Pancreas (tissue), 10 donors: ENCODE measurements around the gene ETV5. TPM values are rescaled to one million over a fixed set of nuclear protein-coding genes. Genes with fewer than 3 reads are reported as not detected.

ENCODE experiments used
- ATAC-seq, 4 donors: fragments of 200-7000 bp; cut with Tn5 transposase; one replicate each; pipeline versions ENCODE4 v1.8.0 to v1.9.1; 2020; ENCODE audit warnings: mild to moderate bottlenecking in 4 of 4, moderate library complexity in 4 of 4
- DNase-seq, 6 donors: peaks; one replicate each; pipeline ENCODE4 v3.0.0-alpha.2; 2020
- FAIRE-seq: peaks from 2 replicates; lab custom pipeline; 2012; peaks lifted over from hg19 to GRCh38; lab: Jason Lieb, UNC
- H3K27ac ChIP-seq, 4 donors: fragments of 200-600 bp; sonication (generic); 1 replicate in 3 of 4; 2 replicates in 1 of 4; pipeline versions ENCODE4 v1.5.0 to v1.8.0; 2020
- H3K27me3 ChIP-seq, 4 donors: fragments of 200-600 bp; one replicate each; pipeline ENCODE4 v1.8.0; 2021
- H3K36me3 ChIP-seq, 3 donors: fragments of 200-600 bp; sonication (generic) in 1 of 3; one replicate each; pipeline versions ENCODE4 v1.5.0 to v1.8.0; 2020 to 2021
- H3K4me1 ChIP-seq, 3 donors: fragments of 200-600 bp; one replicate each; pipeline ENCODE4 v1.8.0; 2021
- H3K4me3 ChIP-seq, 4 donors: fragments of 200-600 bp; sonication (generic) in 2 of 4; one replicate each; pipeline versions ENCODE4 v1.5.0 to v1.8.0; 2020 to 2021
- H3K9me3 ChIP-seq, 4 donors: fragments of 200-600 bp; one replicate each; pipeline ENCODE4 v1.8.0; 2021
- WGBS, 2 donors: extraction: QIAGEN DNeasy Blood & Tissue Kit; methylation state at CpG; one replicate each; pipeline ENCODE4 v1.1.7; 2013; 5-methylcytosine and 5-hydroxymethylcytosine counted together
- intact Hi-C, 3 donors: fragments of 100-400 bp; cut with DNase I; formaldehyde crosslinking; loops; one replicate each; pipeline versions ENCODE4 v1.11.1 to v1.14.2; 2022
- polyA plus RNA-seq, 2 donors: library from polyadenylated mRNA; stranded (reverse); fragments of 200-250 nt; gene quantifications; one replicate each; pipeline ENCODE4 v1.2.3, GENCODE V29; 2013
- total RNA-seq, 6 donors: library from RNA; stranded (reverse); fragmentation: NEBNext Ultra II Directional in 4 of 6; extraction: Animal tissue kit (Norgen Biotek cat#: 25700) in 4 of 6; gene quantifications; one replicate each; pipeline versions ENCODE4 v1.2.1 to v1.2.4, GENCODE V29; 2021 to 2023
- TF ChIP-seq, protein P1 (sequence below), 4 donors: fragments of 200-600 bp; sonication (generic) in 3 of 4; IDR thresholded peaks; one replicate each; pipeline versions ENCODE4 v1.5.0 to v1.8.0; 2021; ENCODE audit warnings: antibody characterized with exemption in 4 of 4
- donor health status: healthy with polysubstance abuse.
- donor health status: DM: no; HTN: no; CAD: no; lungs with moderate emphysema.
- donor health status: DM: no; HTN: no; CAD: no.
- donor health status: control.
- donor health status: control.
- donor health status: Bipolar disorder and iron deficiency.
- donor health status: DM: yes; HTN: yes; CAD: no.
- donor health status: DM: no; HTN: no; CAD: no.
- donor health status: DM: no; HTN: no; CAD: no.
- donor health status: DM: yes; HTN: yes; CAD: no.

Gene ETV5
- total and polyA plus RNA-seq, 8 donors, result 12.2 to 58.5 (median 24.9) TPM

DNA sequence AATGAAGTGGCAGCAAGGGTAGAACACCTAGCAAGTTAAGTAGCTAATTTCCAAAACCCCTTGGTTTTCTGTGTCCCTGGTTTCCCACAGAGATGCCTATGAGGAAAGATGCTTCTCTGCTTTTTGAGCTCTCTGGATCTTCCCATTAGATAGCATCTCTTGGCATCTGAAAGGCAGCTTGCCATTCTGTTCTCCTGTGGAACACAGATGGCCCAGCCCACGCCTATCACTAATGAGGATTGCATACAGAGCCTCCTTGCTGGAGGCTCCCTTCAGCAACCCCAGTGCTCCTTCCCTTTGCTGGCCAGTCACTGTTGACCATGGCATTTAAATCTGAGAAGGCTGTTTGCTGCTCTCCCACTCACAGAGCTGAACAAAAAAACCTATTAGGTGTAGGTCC lies 34.4 kb upstream of the ETV5 start:
- Histone ChIP-seq H3K4me1 (peaks cover 0 to 9% (median 0%) of the 10 kb centered on the region in 3 donors), H3K36me3 (no peaks in the 10 kb centered on the region), H3K4me3 (no peak overlapping the region), H3K9me3 (no peaks in the 10 kb centered on the region), H3K27ac (no peak overlapping the region), H3K27me3 (no peaks in the 10 kb centered on the region)
- ATAC-seq (no peak), DNase-seq (no peak), FAIRE-seq (no peak)
- TF ChIP-seq, protein P1, sequence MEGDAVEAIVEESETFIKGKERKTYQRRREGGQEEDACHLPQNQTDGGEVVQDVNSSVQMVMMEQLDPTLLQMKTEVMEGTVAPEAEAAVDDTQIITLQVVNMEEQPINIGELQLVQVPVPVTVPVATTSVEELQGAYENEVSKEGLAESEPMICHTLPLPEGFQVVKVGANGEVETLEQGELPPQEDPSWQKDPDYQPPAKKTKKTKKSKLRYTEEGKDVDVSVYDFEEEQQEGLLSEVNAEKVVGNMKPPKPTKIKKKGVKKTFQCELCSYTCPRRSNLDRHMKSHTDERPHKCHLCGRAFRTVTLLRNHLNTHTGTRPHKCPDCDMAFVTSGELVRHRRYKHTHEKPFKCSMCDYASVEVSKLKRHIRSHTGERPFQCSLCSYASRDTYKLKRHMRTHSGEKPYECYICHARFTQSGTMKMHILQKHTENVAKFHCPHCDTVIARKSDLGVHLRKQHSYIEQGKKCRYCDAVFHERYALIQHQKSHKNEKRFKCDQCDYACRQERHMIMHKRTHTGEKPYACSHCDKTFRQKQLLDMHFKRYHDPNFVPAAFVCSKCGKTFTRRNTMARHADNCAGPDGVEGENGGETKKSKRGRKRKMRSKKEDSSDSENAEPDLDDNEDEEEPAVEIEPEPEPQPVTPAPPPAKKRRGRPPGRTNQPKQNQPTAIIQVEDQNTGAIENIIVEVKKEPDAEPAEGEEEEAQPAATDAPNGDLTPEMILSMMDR (IDR thresholded peaks at IDR 0.05), result no peak
- WGBS, 2 donors, result 78 to 90% methylated on average over 1 of the region's 1 CpG
- intact Hi-C loops, result no loop called here

DNA sequence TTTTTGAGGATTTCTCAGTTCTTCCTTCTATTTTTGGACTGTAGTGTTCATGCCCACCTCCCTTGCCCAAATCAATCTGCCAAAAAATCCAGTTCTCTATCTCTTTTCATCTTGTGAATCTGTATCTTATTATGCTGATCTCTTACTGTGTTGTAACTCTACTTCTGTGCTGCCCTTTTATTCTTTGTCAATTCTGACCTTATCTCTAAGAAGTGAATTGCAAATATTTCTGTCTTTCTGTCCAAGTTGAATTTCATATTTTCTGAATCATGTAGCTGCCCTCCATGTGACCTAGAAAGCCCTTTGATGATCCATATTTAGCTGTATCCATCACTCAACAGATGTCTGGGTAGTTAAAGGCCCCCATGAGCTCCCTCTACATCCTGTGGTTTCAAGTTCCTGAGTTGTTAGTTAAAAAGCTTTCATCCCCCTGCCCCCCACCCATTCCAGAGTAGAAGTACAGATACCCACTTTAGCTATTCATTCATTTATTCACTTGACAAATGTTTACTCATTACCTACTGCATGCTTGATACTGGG lies 33.6 kb upstream of the ETV5 start:
- no peak for FAIRE-seq
- TF ChIP-seq, protein P1 (IDR thresholded peaks at IDR 0.05), result no peak
- no peak for ATAC-seq
- H3K4me3 ChIP-seq, result no peak overlapping the region
- intact Hi-C loops, result no loop called here
- no peak overlapping the region for H3K27ac ChIP-seq
- H3K36me3 ChIP-seq, result no peaks in the 10 kb centered on the region
- no peaks in the 10 kb centered on the region for H3K27me3 ChIP-seq
- H3K9me3 ChIP-seq, result no peaks in the 10 kb centered on the region
- H3K4me1 ChIP-seq, result peaks cover 0 to 11% (median 0%) of the 10 kb centered on the region in 3 donors
- DNase-seq, result no peak

DNA sequence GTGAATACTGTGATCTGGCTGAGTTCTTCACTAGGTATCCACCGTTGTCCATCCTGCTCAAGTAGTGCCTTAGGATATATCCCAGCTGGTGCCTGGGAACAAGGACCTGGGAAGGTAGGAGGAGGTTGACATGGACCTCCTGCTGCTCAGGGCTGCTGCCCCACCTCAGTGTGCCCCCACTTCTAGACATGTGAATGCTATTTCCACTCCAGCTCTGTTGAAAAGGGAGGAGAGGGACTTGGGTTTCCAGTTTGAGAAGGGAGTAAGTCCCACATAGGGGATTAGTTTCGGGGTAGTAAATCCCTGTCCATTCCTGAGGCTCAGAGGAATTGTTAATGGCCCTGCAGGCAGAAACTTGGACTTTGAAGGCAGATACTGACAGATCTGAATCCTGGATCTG lies 32.9 kb upstream of the ETV5 start:
- Histone ChIP-seq H3K4me3 (no peak overlapping the region), H3K36me3 (no peaks in the 10 kb centered on the region), H3K27me3 (no peaks in the 10 kb centered on the region), H3K27ac (no peak overlapping the region), H3K9me3 (no peaks in the 10 kb centered on the region), H3K4me1 (peaks cover 0 to 11% (median 0%) of the 10 kb centered on the region in 3 donors)
- intact Hi-C loops, result no loop called here
- ATAC-seq (no peak), FAIRE-seq (no peak), DNase-seq (no peak)
- WGBS, 2 donors, result 89 to 94% methylated on average over 2 of the region's 2 CpGs
- TF ChIP-seq, protein P1 (IDR thresholded peaks at IDR 0.05), result no peak

DNA sequence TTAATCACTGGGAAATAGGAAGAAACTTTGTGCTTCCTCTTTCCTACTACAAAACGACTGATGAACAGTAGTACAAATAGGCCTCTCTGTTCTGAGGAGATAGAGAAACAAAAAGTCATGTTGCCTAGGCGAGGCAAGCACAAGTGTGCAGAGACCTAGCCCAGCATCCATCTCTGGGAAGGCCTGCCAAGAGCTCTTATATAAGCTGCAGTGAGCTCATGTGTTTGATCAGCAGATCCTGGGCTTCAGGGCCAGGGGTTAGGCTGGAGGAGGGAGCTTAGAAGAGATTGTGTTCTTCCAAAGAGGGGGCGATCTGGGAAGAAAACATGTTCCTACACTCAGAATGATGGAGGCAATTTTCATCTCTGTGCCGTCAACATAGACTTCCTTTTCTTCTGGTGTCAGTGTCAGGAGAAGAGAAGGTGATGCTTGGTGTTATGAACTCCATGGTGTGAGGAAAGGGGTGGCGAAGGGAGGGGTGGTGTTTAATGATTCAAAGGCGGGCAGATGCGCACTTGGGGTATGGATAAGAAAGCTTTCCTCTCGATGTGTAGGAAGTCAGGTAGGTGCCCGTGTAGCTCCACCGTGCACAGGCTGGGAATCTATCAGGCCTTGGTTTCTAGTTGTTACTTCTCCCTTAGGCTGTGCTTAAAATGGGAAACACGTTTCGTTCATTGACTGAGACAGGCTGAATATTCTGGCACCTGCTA lies 29.5 kb upstream of the ETV5 start:
- H3K27ac ChIP-seq, result peak overlapping the region; percentile 20 to 70 (median 47)
- WGBS, 2 donors, result 67 to 68% methylated on average over 12 of the region's 12 CpGs
- no peaks in the 10 kb centered on the region for H3K36me3 ChIP-seq
- no peaks in the 10 kb centered on the region for H3K27me3 ChIP-seq
- intact Hi-C loops, result no loop called here
- TF ChIP-seq, protein P1 (IDR thresholded peaks at IDR 0.05), result no peak
- ATAC-seq (peak; percentile 95 to 99 (median 99)), FAIRE-seq (no peak), DNase-seq (peak in 4 of 6 donors; percentile 66 to 89 (median 74))
- H3K4me3 ChIP-seq, result no peak overlapping the region
- no peaks in the 10 kb centered on the region for H3K9me3 ChIP-seq
- peaks cover 0 to 7% (median 0%) of the 10 kb centered on the region in 3 donors for H3K4me1 ChIP-seq
